22Rv1 (cell line): ENCODE measurements around the gene PPP3CA.

Experiments used
- H3K27ac ChIP-seq: fragments of 450-650 bp; 2 replicates; pipeline ENCODE4 v1.5.1; 2017
- CTCF ChIP-seq: fragments of 450-650 bp; IDR thresholded peaks from 2 replicates; pipeline ENCODE4 v1.5.1; 2017; ENCODE audit warnings: mild to moderate bottlenecking
- ZFX ChIP-seq: fragments of 450-650 bp; IDR thresholded peaks from 2 replicates; pipeline ENCODE4 v1.6.1; 2017; ENCODE audit warnings: antibody characterized with exemption, borderline replicate concordance

Gene PPP3CA

GRCh38 chr4:101188906-101189305 is 158.4 kb downstream of the PPP3CA start:
- H3K27ac ChIP-seq = peak overlapping the region; percentile 97
- TF ChIP-seq CTCF (no peak), ZFX (no peak)

GRCh38 chr4:101187841-101188240 is 159.5 kb downstream of the PPP3CA start:
- peak overlapping the region; percentile 97 for H3K27ac ChIP-seq

GRCh38 chr4:101186567-101187184 is 160.7 kb downstream of the PPP3CA start:
- no peak for TF ChIP-seq CTCF
- no peak for TF ChIP-seq ZFX
- H3K27ac ChIP-seq = peak overlapping the region; percentile 97

More at GRCh38 chr4:101187841-101188240, 159.5 kb downstream of the PPP3CA start:
- TF ChIP-seq ZFX = no peak
- peak; percentile 19; the same call in 1 of the 2 replicates for TF ChIP-seq CTCF

- TF ChIP-seq ZFX (no peak), CTCF (no peak)
- peak overlapping the region; percentile 97 for H3K27ac ChIP-seq
Observed at GRCh38 chr4:101184668-101185067, 162.7 kb downstream of the PPP3CA start.

GRCh38 chr4:101183666-101184373 is 163.5 kb downstream of the PPP3CA start:
- peak overlapping the region; percentile 97 for H3K27ac ChIP-seq
- TF ChIP-seq CTCF (no peak), ZFX (no peak)

GRCh38 chr4:101183221-101183620 is 164.1 kb downstream of the PPP3CA start:
- TF ChIP-seq ZFX = no peak
- TF ChIP-seq CTCF = no peak
- H3K27ac ChIP-seq = peak overlapping the region; percentile 97

GRCh38 chr4:101182688-101183087 is 164.6 kb downstream of the PPP3CA start:
- peak overlapping the region; percentile 97 for H3K27ac ChIP-seq
